DLD1 (cell line): ENCODE measurements around the gene OR13C3.
"Not testable (repeated sequence)": the region's sequence is repeated elsewhere in the genome, so short reads cannot be mapped to it uniquely, and the experiment has no call there.

Source experiments
- in situ Hi-C: cut with HindIII; loops from 2 replicates; pipeline ENCODE4 v1.10.0; 2017; ENCODE audit warnings: low sequenced_read_pairs

Gene OR13C3

GRCh38 chr9:104536756-104537155 is at the start of gene OR13C3:
OR13C3 (minus strand) TSS chr9:104536856; CDS start chr9:104536723, 133 bp downstream.
- in situ Hi-C loops = no loop called here

- in situ Hi-C loops = no loop called here
Observed at GRCh38 chr9:104580562-104580961, 43.9 kb upstream of the OR13C3 start.

- in situ Hi-C loops = no loop called here
Observed at GRCh38 chr9:104577263-104577662, 40.6 kb upstream of the OR13C3 start.

- in situ Hi-C loops = no loop called here
Observed at GRCh38 chr9:104575456-104575855, 38.8 kb upstream of the OR13C3 start.

- in situ Hi-C loops = no loop called here
Observed at GRCh38 chr9:104572612-104573011, 36.0 kb upstream of the OR13C3 start.

- in situ Hi-C loops = no loop called here
Observed at GRCh38 chr9:104568868-104569267, 32.2 kb upstream of the OR13C3 start, which contains the start of gene OR13C8. OR13C8 (plus strand) TSS chr9:104569168; CDS start chr9:104569168, 0 bp downstream.

GRCh38 chr9:104564358-104564757 is 27.7 kb upstream of the OR13C3 start:
- in situ Hi-C loops = no loop called here

- in situ Hi-C loops = no loop called here
Observed at GRCh38 chr9:104556830-104557634, 20.4 kb upstream of the OR13C3 start.

GRCh38 chr9:104555521-104555920 is 18.9 kb upstream of the OR13C3 start:
- in situ Hi-C loops = no loop called here

- in situ Hi-C loops = no loop called here
Observed at GRCh38 chr9:104553261-104553660, 16.6 kb upstream of the OR13C3 start.

- in situ Hi-C loops = no loop called here
Observed at GRCh38 chr9:104544644-104545043, 8.0 kb upstream of the OR13C3 start.

GRCh38 chr9:104539275-104539674 is 2.6 kb upstream of the OR13C3 start:
- in situ Hi-C loops = no loop called here

GRCh38 chr9:104527109-104527508 is 9.5 kb downstream of the OR13C3 start, which contains the start of gene OR13C4:
OR13C4 (minus strand) TSS chr9:104527209; CDS start chr9:104527209, 0 bp downstream.
- in situ Hi-C loops = no loop called here

GRCh38 chr9:104520241-104520640 is 16.4 kb downstream of the OR13C3 start:
- in situ Hi-C loops = not testable (repeated sequence)

GRCh38 chr9:104514901-104515300 is 21.8 kb downstream of the OR13C3 start:
- in situ Hi-C loops = no loop called here

GRCh38 chr9:104506565-104506964 is 30.1 kb downstream of the OR13C3 start:
- in situ Hi-C loops = no loop called here

GRCh38 chr9:104503963-104504362 is 32.7 kb downstream of the OR13C3 start, which contains the start of gene OR13F1:
OR13F1 (plus strand) TSS chr9:104504263; CDS start chr9:104504263, 0 bp downstream.
- in situ Hi-C loops = no loop called here

- in situ Hi-C loops = no loop called here
Observed at GRCh38 chr9:104503440-104503839, 33.2 kb downstream of the OR13C3 start.

- in situ Hi-C loops = no loop called here
Observed at GRCh38 chr9:104494808-104495207, 41.8 kb downstream of the OR13C3 start.
